Karpas-422 (cell line): Measurements from ENCODE around the gene KHDRBS2. TPM values are rescaled to one million over a fixed set of nuclear protein-coding genes. Genes with fewer than 3 reads are reported as not detected.

ENCODE experiments used
- DNase-seq: peaks from one replicate; pipeline ENCODE4 v3.0.0-alpha.2; 2015
- H2AFZ ChIP-seq: fragments of 200-600 bp; sonication (generic); 2 replicates; pipeline ENCODE4 v1.6.1; 2014; ENCODE audit warnings: antibody characterized with exemption, low read length, mixed read lengths
- H3K27ac ChIP-seq: fragments of 200-600 bp; sonication (generic); 2 replicates; pipeline ENCODE4 v1.5.1; 2014; ENCODE audit warnings: mild to moderate bottlenecking, low read length, moderate library complexity
- H3K27me3 ChIP-seq: fragments of 200-600 bp; sonication (generic); 2 replicates; pipeline ENCODE4 v1.6.1; 2014; ENCODE audit warnings: low read length, mixed read lengths
- H3K36me3 ChIP-seq: fragments of 200-600 bp; sonication (generic); 2 replicates; pipeline ENCODE4 v1.6.1; 2014; ENCODE audit warnings: low read length, mixed read lengths; ENCODE audit not compliant: insufficient read depth
- H3K4me1 ChIP-seq: fragments of 200-600 bp; sonication (generic); 2 replicates; pipeline ENCODE4 v1.6.1; 2014; ENCODE audit warnings: mild to moderate bottlenecking, low read length, mixed read lengths
- H3K4me2 ChIP-seq: fragments of 200-600 bp; sonication (generic); 2 replicates; pipeline ENCODE4 v1.6.1; 2014; ENCODE audit warnings: low read length, low read depth, mild to moderate bottlenecking; ENCODE audit not compliant: poor library complexity, severe bottlenecking
- H3K4me3 ChIP-seq: fragments of 200-600 bp; sonication (generic); 2 replicates; pipeline ENCODE4 v1.5.1; 2014; ENCODE audit warnings: mild to moderate bottlenecking, antibody characterized with exemption, low read length, mixed read lengths
- H3K79me2 ChIP-seq: fragments of 200-600 bp; sonication (generic); 2 replicates; pipeline ENCODE4 v1.6.1; 2014; ENCODE audit warnings: mild to moderate bottlenecking, low read length, mixed read lengths
- H3K9ac ChIP-seq: fragments of 200-600 bp; sonication (generic); 2 replicates; pipeline ENCODE4 v1.6.0; 2014; ENCODE audit warnings: low read length
- H3K9me2 ChIP-seq: fragments of 200-600 bp; sonication (generic), shearing (Covaris generic); replicated peaks from 2 replicates; pipeline ENCODE4 v1.6.0; 2014; ENCODE audit warnings: mild to moderate bottlenecking, low read length, moderate library complexity; ENCODE audit not compliant: insufficient read depth
- H3K9me3 ChIP-seq: fragments of 300-700, 200-600 bp; sonication (generic); 2 replicates; pipeline ENCODE4 v1.6.1; 2014; ENCODE audit warnings: low read length, mixed read lengths
- H4K20me1 ChIP-seq: fragments of 200-600 bp; sonication (generic); 2 replicates; pipeline ENCODE4 v1.6.1; 2014; ENCODE audit warnings: mild to moderate bottlenecking, antibody characterized with exemption, low read length, low read depth; ENCODE audit not compliant: insufficient read depth
- total RNA-seq: library from RNA; depleted of rRNA; stranded (reverse); fragments of >200 nt; shearing (Covaris generic); gene quantifications from 2 replicates; pipeline ENCODE4 v1.2.3, GENCODE V29; 2014; ENCODE audit warnings: low replicate concordance; rRNA removed

The KHDRBS2 gene
- 40.1 and 41.8 TPM in 2 replicates for total RNA-seq

DNA sequence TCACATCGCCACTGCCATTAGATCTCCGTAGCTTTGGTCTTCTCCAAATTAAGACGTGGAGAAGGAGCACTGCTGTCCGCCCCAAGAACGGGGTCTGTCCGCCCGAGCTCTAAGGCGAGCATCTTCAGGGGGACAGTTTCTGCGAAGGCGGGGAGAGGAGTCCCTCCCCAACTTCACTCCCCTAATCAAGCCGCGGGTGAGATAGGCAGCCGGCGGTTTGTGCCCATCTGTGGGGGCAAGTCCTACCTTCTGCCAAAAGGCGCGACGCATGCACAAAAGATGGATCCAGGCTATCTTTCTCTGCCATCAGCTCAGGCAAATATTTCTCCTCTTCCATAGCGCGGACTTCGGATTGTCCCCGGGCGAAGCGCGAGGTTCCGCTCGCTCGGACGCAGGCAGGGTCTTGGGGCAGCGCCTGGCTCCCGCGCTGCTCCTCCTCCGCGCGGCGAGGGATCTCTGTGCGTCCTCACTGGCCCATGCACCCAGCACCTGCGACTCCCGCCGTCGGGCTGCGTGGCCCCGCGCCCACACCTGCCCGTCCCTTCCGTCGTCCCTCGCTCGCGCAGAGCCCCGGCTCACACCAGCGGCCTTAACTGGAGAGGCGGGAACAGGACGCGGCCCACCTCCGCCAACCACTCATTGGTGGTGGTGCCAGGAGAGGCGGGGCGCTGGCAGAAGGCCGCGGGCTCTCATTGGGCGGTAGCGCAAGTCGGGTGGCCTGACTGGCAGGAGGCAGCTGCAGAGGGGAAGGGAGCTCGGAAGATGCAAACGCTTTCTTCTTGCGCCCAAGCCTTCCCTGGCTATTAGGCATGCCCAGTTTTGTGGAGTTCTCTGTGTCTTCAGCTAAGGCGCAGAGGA is at the start of gene KHDRBS2:
Gene KHDRBS2 (minus strand): TSS at position 614 of the 858 bp plus-strand sequence.
- Histone ChIP-seq H3K9ac (peak within 1 kb of the TSS; percentile 93), H3K36me3 (peaks cover 21% of the 10 kb centered on the region; the same call in 1 of the 2 replicates), H3K4me3 (peak within 1 kb of the TSS; percentile 98), H3K9me2 (no peaks in the 10 kb centered on the region), H4K20me1 (peaks cover 4% of the 10 kb centered on the region; the same call in 1 of the 2 replicates), H3K9me3 (no peaks in the 10 kb centered on the region), H2AFZ (peak within 1 kb of the TSS; percentile 90), H3K79me2 (peaks cover 51% of the 10 kb centered on the region), H3K27me3 (no peaks in the 10 kb centered on the region), H3K4me1 (peaks cover 23% of the 10 kb centered on the region), H3K27ac (peak within 1 kb of the TSS; percentile 63), H3K4me2 (peak within 1 kb of the TSS; percentile 84)
- peak; percentile 98 for DNase-seq

DNA sequence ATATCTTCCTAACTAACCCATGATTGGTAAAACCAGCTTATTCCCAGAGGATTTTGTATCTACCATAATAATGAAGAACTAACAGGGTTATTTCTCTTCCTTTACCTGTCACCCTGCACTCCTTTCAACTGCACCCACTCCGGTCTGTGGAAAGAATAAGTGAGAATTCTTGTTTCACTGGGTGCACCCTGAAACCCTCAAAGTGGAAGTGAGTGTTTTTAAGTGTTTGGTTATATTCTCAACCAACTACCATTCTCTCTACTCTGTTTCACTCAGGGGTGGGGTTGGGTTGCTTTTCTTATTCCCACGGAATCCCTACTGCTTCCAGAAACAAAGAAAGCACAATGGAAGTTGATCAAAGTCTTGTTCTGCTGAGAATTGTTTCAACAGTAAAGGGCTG is 42.6 kb upstream of the KHDRBS2 start:
- Histone ChIP-seq H3K9me2 (no peaks in the 10 kb centered on the region), H3K4me1 (peaks cover 4% of the 10 kb centered on the region), H3K27ac (no peak overlapping the region), H3K9me3 (peaks cover 8% of the 10 kb centered on the region), H3K79me2 (no peaks in the 10 kb centered on the region), H3K4me2 (no peak overlapping the region), H3K4me3 (no peak overlapping the region), H4K20me1 (no peaks in the 10 kb centered on the region), H2AFZ (no peak overlapping the region), H3K36me3 (no peaks in the 10 kb centered on the region), H3K9ac (no peak overlapping the region), H3K27me3 (0 out of 2 replicates have a peak, but pooled peaks cover 3% of the 10 kb centered on the region)
- DNase-seq = no peak

DNA sequence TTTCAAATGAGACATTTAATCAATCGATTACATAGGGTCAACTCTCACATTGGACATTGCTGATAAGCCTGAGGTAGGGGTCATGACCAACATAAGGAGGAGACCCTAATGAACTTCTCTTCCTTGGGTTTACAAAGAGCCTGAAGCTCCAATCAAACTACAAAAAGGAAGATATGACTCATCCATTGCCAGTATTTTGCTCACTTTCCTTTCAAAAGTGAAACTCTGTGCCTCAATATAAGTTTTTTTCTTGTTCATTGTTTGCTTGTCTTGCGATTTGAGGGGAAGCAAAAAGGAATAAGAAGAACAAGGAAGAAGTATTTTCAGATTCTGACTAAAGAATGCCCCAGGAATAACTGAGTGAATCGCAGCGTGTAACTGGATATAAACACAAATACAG is 38.8 kb upstream of the KHDRBS2 start:
- H3K9me3 ChIP-seq = no peaks in the 10 kb centered on the region
- H4K20me1 ChIP-seq = no peaks in the 10 kb centered on the region
- no peak for DNase-seq
- peaks cover 4% of the 10 kb centered on the region for H3K4me1 ChIP-seq
- no peaks in the 10 kb centered on the region for H3K79me2 ChIP-seq
- no peaks in the 10 kb centered on the region for H3K9me2 ChIP-seq
- no peak overlapping the region for H3K9ac ChIP-seq
- H3K27ac ChIP-seq = no peak overlapping the region
- H3K4me2 ChIP-seq = no peak overlapping the region
- no peaks in the 10 kb centered on the region for H3K36me3 ChIP-seq
- no peaks in the 10 kb centered on the region for H3K27me3 ChIP-seq
- H3K4me3 ChIP-seq = no peak overlapping the region
- no peak overlapping the region for H2AFZ ChIP-seq

DNA sequence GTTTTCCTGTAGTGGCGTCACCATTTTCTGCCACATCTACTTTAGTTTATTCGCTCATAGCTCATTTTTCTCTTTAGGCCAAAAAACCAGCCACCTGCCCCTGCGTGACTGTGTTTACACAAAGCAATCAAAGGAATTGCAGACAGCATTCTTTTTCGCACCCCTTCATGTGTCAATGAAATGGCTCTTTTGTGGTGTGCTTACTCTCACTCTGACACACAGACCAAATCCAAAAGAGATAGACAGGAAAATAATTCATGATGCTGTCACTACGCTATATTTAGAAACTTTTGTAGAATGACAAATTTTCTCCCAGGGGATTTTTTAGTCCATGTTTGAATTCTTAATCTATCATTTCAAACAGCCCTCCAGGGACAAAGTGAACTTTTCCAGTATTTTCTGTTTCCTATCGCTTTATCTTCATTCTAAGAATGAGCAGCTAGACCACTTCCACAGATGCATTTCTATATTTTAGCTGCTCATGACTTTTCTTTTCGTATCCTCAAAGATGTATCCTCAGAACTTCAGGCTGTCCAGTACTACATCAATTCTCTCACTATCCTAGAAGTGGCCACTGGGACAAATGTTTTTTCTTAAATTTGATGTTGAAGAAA is 37.9 kb upstream of the KHDRBS2 start:
- Histone ChIP-seq H3K27ac (no peak overlapping the region), H3K79me2 (no peaks in the 10 kb centered on the region), H3K4me1 (peaks cover 4% of the 10 kb centered on the region), H3K9me3 (no peaks in the 10 kb centered on the region), H4K20me1 (no peaks in the 10 kb centered on the region), H3K4me3 (no peak overlapping the region), H3K4me2 (no peak overlapping the region), H3K27me3 (no peaks in the 10 kb centered on the region), H3K9ac (no peak overlapping the region), H3K9me2 (no peaks in the 10 kb centered on the region), H2AFZ (no peak overlapping the region), H3K36me3 (no peaks in the 10 kb centered on the region)
- DNase-seq = no peak

DNA sequence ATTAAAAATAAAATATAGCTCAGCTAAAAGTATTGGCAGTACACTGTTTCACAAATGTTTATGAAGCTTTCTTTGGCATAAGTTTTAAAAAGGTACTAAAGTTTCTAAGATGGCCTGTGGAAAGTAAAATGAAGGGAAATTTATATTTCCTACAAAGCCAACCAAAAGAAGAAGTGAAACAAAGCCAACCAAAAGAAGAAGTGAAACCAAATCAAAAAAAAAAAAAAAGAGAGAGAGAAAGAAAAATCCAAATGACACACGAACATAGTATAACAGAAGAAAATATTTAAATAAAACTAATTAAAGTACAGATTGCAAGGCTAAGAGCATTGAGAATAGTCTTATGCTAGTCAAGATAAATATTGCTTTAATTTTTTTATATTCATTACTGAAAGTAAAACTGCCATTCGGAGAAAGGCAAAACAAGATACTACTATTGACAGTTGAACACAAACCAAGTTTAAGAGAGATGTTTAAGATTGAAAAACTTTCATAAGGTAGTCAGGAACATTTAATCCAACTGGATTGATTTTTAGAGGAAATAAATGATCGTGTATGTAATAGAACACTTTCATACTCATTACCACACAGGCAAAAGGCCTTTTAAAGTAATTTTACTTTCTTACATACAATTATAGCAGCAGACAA is 12.8 kb upstream of the KHDRBS2 start:
- Histone ChIP-seq H3K79me2 (no peaks in the 10 kb centered on the region), H3K9ac (peak overlapping the region; percentile 34; the same call in 1 of the 2 replicates), H3K27me3 (no peaks in the 10 kb centered on the region), H3K36me3 (no peaks in the 10 kb centered on the region), H3K4me2 (peak overlapping the region; percentile 56), H3K9me3 (peaks cover 4% of the 10 kb centered on the region; the same call in 1 of the 2 replicates), H3K9me2 (no peaks in the 10 kb centered on the region), H3K4me3 (peak overlapping the region; percentile 40; the same call in 1 of the 2 replicates), H4K20me1 (no peaks in the 10 kb centered on the region), H3K4me1 (peaks cover 22% of the 10 kb centered on the region), H3K27ac (peak overlapping the region; percentile 80), H2AFZ (peak overlapping the region; percentile 69)
- peak; percentile 92 for DNase-seq

DNA sequence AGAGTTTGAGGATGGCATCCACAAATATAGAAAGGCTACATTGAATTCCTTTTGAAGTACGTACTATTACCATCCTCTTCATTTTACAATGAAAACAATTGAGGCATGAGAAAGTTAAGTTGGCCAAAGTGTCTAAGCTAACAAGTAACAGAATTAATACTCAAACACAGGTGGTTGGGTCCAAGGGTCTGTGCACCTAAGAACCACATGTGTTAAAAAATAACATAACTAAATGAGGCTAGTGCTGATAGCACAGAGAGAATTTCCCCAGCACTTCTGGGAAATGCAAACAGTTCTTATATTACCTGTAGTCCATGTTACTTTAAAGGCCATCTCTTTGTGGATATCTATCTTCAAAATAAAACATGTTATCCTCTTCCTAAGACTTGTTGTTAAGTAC is 10.5 kb upstream of the KHDRBS2 start:
- peaks cover 4% of the 10 kb centered on the region; the same call in 1 of the 2 replicates for H3K9me3 ChIP-seq
- no peak overlapping the region for H3K9ac ChIP-seq
- no peak overlapping the region for H3K27ac ChIP-seq
- H4K20me1 ChIP-seq = no peaks in the 10 kb centered on the region
- no peak overlapping the region for H2AFZ ChIP-seq
- H3K9me2 ChIP-seq = no peaks in the 10 kb centered on the region
- H3K4me1 ChIP-seq = peaks cover 22% of the 10 kb centered on the region
- H3K79me2 ChIP-seq = no peaks in the 10 kb centered on the region
- no peak overlapping the region for H3K4me3 ChIP-seq
- DNase-seq = no peak
- no peak overlapping the region for H3K4me2 ChIP-seq
- H3K27me3 ChIP-seq = no peaks in the 10 kb centered on the region
- no peaks in the 10 kb centered on the region for H3K36me3 ChIP-seq

DNA sequence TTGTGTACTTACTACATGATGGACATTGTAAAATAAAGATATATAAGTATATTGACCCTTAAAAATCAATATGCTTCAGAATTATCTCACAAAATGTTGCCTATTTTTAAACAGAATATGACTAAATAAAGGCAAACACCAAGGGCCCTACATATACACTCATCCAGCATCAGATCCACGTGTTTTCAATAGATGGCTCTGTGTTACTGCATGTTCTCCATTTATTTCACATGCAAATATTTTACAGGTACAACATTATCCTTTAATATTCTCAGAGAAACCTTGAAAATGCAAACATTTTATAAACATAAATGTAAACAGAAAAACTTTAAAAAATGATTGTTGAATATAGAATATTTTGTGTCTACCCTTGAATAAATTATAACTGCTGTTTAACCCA is 2.9 kb upstream of the KHDRBS2 start:
- no peak overlapping the region for H2AFZ ChIP-seq
- DNase-seq = no peak
- no peak overlapping the region for H3K4me3 ChIP-seq
- H3K4me1 ChIP-seq = peaks cover 9% of the 10 kb centered on the region
- H3K79me2 ChIP-seq = peaks cover 20% of the 10 kb centered on the region
- H3K36me3 ChIP-seq = no peaks in the 10 kb centered on the region
- no peak overlapping the region for H3K4me2 ChIP-seq
- peaks cover 4% of the 10 kb centered on the region; the same call in 1 of the 2 replicates for H4K20me1 ChIP-seq
- no peak overlapping the region for H3K27ac ChIP-seq
- no peaks in the 10 kb centered on the region for H3K27me3 ChIP-seq
- no peak overlapping the region for H3K9ac ChIP-seq
- no peaks in the 10 kb centered on the region for H3K9me3 ChIP-seq
- no peaks in the 10 kb centered on the region for H3K9me2 ChIP-seq

DNA sequence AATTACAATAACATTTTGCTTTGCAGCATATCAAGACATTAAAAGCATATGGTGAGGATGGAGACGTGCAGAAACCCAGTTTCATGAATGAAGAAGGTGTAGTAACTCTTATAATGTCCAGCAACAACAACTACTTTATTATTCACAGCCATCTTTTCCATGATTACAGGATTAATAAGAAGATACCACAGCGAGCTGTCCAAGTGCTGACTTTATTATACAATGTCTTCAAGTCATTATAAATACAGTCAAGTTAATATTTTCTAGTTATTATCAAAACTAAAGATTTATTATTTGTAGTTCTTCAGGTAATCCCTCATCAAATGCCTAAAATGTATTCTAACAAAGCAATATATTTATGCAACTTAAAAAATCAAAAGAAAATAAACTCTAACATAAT is 2.5 kb upstream of the KHDRBS2 start:
- H3K27ac ChIP-seq = no peak overlapping the region
- no peak overlapping the region for H2AFZ ChIP-seq
- no peak overlapping the region for H3K4me3 ChIP-seq
- H4K20me1 ChIP-seq = peaks cover 4% of the 10 kb centered on the region; the same call in 1 of the 2 replicates
- no peaks in the 10 kb centered on the region for H3K9me2 ChIP-seq
- H3K27me3 ChIP-seq = no peaks in the 10 kb centered on the region
- no peak overlapping the region for H3K9ac ChIP-seq
- no peak for DNase-seq
- no peaks in the 10 kb centered on the region for H3K36me3 ChIP-seq
- peaks cover 24% of the 10 kb centered on the region for H3K79me2 ChIP-seq
- H3K9me3 ChIP-seq = no peaks in the 10 kb centered on the region
- peaks cover 12% of the 10 kb centered on the region for H3K4me1 ChIP-seq
- no peak overlapping the region for H3K4me2 ChIP-seq
